Effector CD4-positive, alpha-beta T cell (primary cell): ENCODE measurements around the gene EXOC4.

Source experiments
- DNase-seq: peaks from one replicate; pipeline ENCODE4 v3.0.0-alpha.2; 2020

Gene EXOC4

GRCh38 chr7:133679977-133680376 is 427.1 kb downstream of the EXOC4 start:
- no peak for DNase-seq

- DNase-seq, result no peak
Observed at GRCh38 chr7:133681529-133681928, 428.7 kb downstream of the EXOC4 start.

GRCh38 chr7:133682364-133683181 is 429.7 kb downstream of the EXOC4 start:
- no peak for DNase-seq

GRCh38 chr7:133683182-133683454 is 430.2 kb downstream of the EXOC4 start:
- no peak for DNase-seq

- DNase-seq, result no peak
Observed at GRCh38 chr7:133688483-133689239, 435.8 kb downstream of the EXOC4 start.

DNA sequence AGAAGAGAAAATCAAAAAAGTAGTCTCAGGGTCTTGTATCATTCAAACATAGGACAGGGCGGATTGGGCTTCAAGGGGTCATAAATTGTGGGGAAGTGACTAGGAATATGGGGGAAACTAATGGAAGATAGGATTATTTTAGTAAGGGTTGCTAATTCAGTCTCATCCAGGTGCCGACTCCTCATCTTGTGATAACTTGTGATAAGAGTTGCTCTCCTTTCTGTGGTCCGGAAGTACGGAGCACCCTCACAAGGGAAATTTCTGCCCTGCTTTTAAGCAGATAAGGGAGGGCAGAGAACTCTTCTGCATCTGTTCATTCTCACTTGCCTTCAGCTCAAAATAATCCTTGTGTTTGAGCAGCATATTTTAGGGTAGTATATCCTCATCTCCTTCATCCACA is 437.9 kb downstream of the EXOC4 start:
- DNase-seq, result no peak

DNA sequence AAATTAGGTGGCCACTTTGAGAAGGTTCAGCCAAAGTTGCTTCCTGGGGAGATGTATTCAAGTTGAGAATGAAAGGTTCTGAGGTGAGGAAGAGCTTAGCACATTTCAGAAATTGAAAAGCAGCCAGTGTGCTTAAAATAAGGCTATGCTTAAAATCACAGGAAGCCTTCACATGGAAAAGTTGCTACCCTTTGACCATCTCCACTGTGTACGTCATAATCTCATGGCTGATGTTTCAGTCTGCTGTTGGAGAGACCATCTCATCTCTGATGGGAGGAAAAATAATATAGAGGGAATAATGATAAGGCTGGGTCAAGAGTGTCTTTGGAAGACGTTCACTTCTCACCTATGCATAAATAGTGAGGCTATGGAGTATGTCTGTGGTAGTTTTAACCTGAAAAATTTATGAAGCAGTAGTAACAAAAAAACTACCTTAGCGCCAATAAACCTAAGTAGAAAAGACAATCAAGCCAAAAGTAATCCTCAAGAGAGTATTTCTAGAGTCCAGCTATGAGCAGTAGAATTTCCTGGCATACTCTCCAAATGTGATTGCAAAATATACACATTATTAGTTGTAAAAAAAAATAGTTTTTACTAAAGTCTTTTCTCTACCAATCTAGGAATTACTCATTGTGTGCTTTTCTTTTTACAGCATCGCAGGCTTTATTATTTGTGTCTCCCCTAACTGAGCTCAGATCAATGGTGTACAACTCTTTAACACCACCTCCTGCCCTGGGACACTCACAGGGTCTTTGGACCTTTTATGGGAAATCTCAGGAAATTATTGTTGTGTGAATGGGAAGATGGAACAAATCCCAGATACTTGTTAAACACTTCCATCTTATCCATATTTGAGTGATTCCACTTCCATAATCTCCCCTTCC is 439.1 kb downstream of the EXOC4 start:
- DNase-seq, result no peak

- DNase-seq, result no peak
Observed at GRCh38 chr7:133693281-133693680, 440.4 kb downstream of the EXOC4 start.

- no peak for DNase-seq
Observed at GRCh38 chr7:133696056-133696455, 443.2 kb downstream of the EXOC4 start.

GRCh38 chr7:133697585-133697984 is 444.7 kb downstream of the EXOC4 start:
- no peak for DNase-seq

DNA sequence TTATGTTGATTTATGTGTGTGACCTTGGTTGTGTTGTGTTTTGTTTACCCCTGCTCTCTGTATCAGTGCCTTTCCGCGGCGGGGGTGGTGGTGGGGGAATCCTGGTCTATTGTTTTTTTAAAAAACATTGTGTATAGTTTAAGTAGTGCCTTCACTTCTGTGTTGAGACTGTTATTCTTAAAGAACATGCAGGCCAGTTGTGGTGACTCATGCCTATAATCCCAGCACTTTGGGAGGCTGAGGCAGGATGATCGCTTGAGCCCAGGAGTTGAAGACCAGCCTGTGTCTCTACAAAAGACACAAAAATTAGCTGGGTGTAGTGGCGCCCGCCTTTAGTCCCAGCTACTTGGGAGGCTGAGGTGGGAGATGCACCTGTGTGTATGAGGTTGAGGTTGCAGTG is 445.2 kb downstream of the EXOC4 start:
- DNase-seq, result no peak

- DNase-seq, result no peak
Observed at GRCh38 chr7:133699386-133699785, 446.5 kb downstream of the EXOC4 start.

DNA sequence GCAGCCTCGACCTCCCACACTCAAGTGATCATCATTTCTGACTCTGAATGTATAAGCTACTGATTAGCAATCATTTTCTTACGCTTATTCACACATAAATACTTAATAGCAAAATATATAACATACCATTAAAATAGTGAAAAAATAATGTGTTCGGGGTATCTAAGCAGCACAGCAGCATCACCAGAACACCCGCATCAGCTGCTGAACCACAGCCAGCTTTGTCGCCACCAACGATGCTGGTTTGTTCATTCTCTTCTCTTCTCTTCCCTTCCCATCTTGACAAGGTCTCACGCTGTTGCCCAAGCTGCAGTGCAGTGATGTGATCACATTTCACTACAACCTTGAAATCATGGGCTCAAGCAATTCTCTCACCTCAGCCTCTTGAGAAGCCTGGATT is 449.2 kb downstream of the EXOC4 start:
- DNase-seq, result no peak

GRCh38 chr7:133702960-133703359 is 450.1 kb downstream of the EXOC4 start:
- no peak for DNase-seq

DNA sequence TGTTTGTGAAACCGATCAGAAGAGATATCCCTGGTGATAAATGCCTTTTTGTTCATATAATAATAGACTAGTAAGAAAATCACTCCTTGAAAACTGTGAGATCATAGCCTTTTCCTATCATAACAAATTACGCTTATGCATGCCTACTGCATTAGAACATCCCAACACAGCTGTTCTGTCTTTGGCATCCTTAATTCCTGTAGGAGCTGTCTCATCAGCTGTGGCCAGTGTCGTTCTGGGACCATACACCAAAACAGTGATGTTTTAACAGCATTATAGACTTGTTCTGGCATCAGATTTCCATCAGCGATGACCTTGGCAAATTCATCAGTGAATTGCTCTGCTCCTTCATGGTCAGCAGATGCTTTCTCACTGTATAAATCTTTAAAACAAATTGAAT is 450.7 kb downstream of the EXOC4 start:
- no peak for DNase-seq

GRCh38 chr7:133704453-133704852 is 451.6 kb downstream of the EXOC4 start:
- no peak for DNase-seq

- no peak for DNase-seq
Observed at GRCh38 chr7:133705596-133705995, 452.7 kb downstream of the EXOC4 start.

DNA sequence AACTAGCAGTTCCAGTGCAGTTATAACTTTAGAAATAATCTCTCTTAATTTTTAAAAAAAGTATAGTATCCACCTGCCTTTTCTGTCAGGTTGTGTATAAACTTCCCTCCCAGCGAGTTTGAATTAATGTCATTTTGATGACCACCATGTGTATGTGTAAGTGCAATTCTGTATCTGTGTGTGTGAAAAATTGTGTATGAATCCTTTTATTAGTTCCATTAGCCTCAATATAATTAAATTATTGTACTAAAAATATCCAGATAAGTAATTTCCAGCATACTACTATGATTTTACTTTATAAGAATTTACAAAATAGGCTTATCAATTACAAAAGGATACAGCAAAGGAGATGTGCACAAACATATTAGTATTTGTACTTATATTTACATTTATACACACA is 453.1 kb downstream of the EXOC4 start:
- no peak for DNase-seq

DNA sequence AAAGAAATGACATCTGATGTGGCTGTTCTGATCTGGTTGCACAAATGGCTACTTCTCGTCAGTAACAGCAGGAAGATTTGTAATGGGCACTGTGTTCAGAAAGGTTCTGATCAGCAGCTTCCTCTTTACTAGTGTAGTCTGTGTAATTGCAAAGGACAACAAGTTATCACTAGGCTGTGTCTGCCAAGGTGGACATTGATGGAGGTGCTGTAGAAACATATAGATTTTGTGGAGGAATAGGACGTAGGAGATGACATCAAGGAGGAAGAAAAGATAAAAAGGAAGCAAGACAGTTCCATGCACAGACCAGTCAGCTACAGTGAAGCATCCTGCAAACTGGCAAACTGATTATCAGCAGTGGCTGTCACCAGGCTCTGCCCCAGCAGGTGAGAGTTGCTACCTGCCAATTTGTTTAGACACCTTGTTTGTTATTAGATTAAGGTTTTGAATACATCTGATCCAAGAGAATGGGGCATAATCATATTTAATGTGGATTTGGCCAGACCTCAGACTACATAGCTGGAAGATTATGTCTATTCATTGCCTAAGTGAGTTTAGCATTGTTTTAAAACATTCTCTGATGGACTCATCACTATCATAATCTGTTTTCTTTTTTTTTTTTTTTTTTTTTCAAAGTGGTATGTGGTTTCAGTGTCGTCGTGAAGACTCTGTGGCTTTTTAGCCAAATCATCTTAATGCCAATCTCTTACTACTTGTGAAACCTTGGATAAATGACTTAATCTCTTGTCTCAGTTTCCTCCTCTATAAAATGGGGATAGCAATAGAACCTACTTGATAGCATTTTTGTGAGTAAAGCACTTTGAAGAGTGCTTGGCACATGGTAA is 456.4 kb downstream of the EXOC4 start:
- DNase-seq, result no peak

- DNase-seq, result no peak
Observed at GRCh38 chr7:133712544-133712943, 459.7 kb downstream of the EXOC4 start.

GRCh38 chr7:133714654-133715053 is 461.8 kb downstream of the EXOC4 start:
- no peak for DNase-seq

- no peak for DNase-seq
Observed at GRCh38 chr7:133718131-133718530, 465.3 kb downstream of the EXOC4 start.

DNA sequence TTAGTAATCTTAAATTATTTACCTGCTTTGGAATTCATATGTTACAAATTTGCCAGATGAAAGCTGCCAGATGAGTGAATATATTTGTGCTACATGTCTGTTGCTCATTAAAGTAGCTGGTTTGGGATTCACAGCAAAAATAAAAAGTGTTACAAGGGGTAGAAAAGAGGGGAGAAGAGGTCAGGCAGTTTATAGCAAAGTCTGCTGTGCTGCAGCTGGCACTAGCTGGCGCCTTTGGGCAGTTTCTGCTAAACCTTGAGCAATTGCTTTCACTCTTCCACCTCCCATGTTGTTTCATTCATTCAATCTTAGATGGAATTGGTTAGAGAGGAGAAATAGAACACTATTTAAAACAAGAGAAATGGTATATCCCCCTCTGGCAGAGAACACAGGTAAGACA is 470.2 kb downstream of the EXOC4 start:
- no peak for DNase-seq
